Measurements from ENCODE around the gene AFG3L2. TPM values are rescaled to one million over a fixed set of nuclear protein-coding genes. Genes with fewer than 3 reads are reported as not detected.

AFG3L2 gene
- total and polyA plus RNA-seq, 7 donors, result 88.8 to 163 (median 106) TPM

DNA sequence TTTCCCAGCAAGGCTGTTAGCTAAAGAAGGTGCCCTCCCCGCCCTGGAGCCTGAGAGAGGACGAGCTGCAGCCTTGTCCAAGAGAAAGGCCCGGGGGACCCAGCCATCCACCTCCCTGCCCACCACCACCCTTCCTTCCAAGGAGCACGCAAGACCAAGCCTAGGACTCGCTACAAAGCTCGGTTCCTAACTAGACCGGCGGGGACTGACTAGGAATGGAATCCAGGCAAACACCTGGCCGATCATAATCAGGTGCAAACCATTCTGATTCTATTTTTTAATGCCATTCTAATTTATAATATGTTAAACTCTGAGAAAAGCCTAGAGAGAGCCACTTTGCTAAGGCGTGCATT lies 88.6 kb downstream of the AFG3L2 start:
- Histone ChIP-seq H3K27ac (peak overlapping the region; percentile 30), H3K36me3 (ENCODE audit: insufficient read depth in 1 of 2, low read depth in 1 of 2) (no peaks in the 10 kb centered on the region), H3K27me3 (ENCODE audit: insufficient read depth in 3 of 3, low read length in 2 of 3) (peaks cover 0 to 31% (median 5%) of the 10 kb centered on the region in 3 donors), H3K4me1 (peaks cover 15% of the 10 kb centered on the region), H3K9me3 (no peaks in the 10 kb centered on the region), H3K4me3 (peak overlapping the region; percentile 58)
- ATAC-seq (peak in 2 of 4 donors; percentile 23 to 34), DNase-seq (no peak)
- TF ChIP-seq, protein P1, sequence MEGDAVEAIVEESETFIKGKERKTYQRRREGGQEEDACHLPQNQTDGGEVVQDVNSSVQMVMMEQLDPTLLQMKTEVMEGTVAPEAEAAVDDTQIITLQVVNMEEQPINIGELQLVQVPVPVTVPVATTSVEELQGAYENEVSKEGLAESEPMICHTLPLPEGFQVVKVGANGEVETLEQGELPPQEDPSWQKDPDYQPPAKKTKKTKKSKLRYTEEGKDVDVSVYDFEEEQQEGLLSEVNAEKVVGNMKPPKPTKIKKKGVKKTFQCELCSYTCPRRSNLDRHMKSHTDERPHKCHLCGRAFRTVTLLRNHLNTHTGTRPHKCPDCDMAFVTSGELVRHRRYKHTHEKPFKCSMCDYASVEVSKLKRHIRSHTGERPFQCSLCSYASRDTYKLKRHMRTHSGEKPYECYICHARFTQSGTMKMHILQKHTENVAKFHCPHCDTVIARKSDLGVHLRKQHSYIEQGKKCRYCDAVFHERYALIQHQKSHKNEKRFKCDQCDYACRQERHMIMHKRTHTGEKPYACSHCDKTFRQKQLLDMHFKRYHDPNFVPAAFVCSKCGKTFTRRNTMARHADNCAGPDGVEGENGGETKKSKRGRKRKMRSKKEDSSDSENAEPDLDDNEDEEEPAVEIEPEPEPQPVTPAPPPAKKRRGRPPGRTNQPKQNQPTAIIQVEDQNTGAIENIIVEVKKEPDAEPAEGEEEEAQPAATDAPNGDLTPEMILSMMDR (IDR thresholded peaks at IDR 0.05), result no peak
- 13 to 14% (median 13%) methylated on average over 10 of the region's 10 CpGs for WGBS, 3 donors
- intact Hi-C loops (cut with DNase I), result no loop called here

DNA sequence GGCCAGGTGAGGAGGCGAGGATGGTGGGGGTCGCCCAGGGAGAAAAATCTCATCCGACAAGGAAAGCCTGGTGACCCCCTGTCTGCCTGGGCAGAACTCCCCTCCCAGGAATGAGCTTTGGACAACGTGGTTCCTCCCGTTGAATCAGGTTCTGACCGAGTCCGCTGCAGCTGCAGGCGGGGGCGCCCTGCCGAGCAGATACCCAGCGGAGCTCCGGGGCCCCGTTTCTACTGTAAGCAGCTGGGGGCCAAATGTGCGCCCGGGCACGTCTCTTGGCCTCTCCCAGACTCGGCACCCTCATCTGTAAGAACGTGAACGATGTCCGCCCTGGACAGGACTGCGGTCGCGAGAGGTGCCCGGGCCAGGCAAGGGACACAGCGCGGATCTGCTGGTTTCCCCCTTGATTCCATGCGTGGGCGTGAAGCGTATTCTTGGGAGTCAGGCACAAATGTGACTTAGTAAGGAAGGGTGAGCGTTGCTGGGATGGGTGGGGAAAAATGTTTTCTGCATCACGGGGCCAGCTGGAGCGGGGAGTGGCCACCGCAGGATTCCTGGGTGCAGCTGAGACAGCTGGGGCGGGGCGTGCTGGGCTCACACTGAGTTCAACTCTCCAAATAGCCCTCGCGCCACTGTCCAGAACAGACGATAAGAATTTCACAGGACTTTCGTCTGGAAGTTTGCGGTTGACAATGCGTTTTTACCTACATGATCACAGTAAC lies 89.2 kb downstream of the AFG3L2 start:
- ATAC-seq (peak; percentile 94 to 97 (median 96)), DNase-seq (peak; percentile 83 to 87)
- Histone ChIP-seq H3K4me1 (peaks cover 15% of the 10 kb centered on the region), H3K4me3 (peak overlapping the region; percentile 58), H3K9me3 (no peaks in the 10 kb centered on the region), H3K27me3 (ENCODE audit: insufficient read depth in 3 of 3, low read length in 2 of 3) (peaks cover 0 to 31% (median 5%) of the 10 kb centered on the region in 3 donors), H3K27ac (peak overlapping the region; percentile 30), H3K36me3 (ENCODE audit: insufficient read depth in 1 of 2, low read depth in 1 of 2) (no peaks in the 10 kb centered on the region)
- intact Hi-C loops (cut with DNase I), result no loop called here
- WGBS, 3 donors, result 1 to 2% (median 2%) methylated on average over 40 to 41 of the region's 41 CpGs
- TF ChIP-seq, protein P1 (IDR thresholded peaks at IDR 0.05), result no peak

GRCh38 chr18:12287131-12287681 lies 89.8 kb downstream of the AFG3L2 start:
- intact Hi-C loops (cut with DNase I), result no loop called here
- ATAC-seq, result peak; percentile 18 to 41 (median 32)

GRCh38 chr18:12283666-12284065 lies 93.4 kb downstream of the AFG3L2 start:
- Histone ChIP-seq H3K36me3 (ENCODE audit: insufficient read depth in 1 of 2, low read depth in 1 of 2) (no peaks in the 10 kb centered on the region), H3K27me3 (ENCODE audit: insufficient read depth in 3 of 3, low read length in 2 of 3) (peaks cover 0 to 11% (median 3%) of the 10 kb centered on the region in 3 donors), H3K9me3 (no peaks in the 10 kb centered on the region), H3K4me3 (no peak overlapping the region), H3K27ac (no peak overlapping the region), H3K4me1 (peaks cover 13% of the 10 kb centered on the region)
- TF ChIP-seq, protein P1 (IDR thresholded peaks at IDR 0.05), result no peak
- intact Hi-C loops (cut with DNase I), result no loop called here
- ATAC-seq (no peak), DNase-seq (no peak)
- 68 to 87% (median 78%) methylated on average over 1 of the region's 1 CpG for WGBS, 3 donors

More at GRCh38 chr18:12287131-12287681, 89.8 kb downstream of the AFG3L2 start:
- Histone ChIP-seq H3K27me3 (ENCODE audit: insufficient read depth in 3 of 3, low read length in 2 of 3) (peaks cover 0 to 31% (median 5%) of the 10 kb centered on the region in 3 donors), H3K4me3 (peak overlapping the region; percentile 58), H3K9me3 (no peaks in the 10 kb centered on the region), H3K36me3 (ENCODE audit: insufficient read depth in 1 of 2, low read depth in 1 of 2) (no peaks in the 10 kb centered on the region), H3K27ac (no peak overlapping the region), H3K4me1 (peaks cover 15% of the 10 kb centered on the region)
- TF ChIP-seq, protein P1 (IDR thresholded peaks at IDR 0.05), result no peak
- DNase-seq, result no peak
- WGBS, 3 donors, result 48 to 57% (median 56%) methylated on average over 37 of the region's 37 CpGs
